Fibroblast of skin of back (primary cell): ENCODE results near the gene FTCDNL1.

Experiments used
- DNase-seq: peaks from one replicate; pipeline ENCODE4 v3.0.0-alpha.2; 2013

Gene FTCDNL1

DNA sequence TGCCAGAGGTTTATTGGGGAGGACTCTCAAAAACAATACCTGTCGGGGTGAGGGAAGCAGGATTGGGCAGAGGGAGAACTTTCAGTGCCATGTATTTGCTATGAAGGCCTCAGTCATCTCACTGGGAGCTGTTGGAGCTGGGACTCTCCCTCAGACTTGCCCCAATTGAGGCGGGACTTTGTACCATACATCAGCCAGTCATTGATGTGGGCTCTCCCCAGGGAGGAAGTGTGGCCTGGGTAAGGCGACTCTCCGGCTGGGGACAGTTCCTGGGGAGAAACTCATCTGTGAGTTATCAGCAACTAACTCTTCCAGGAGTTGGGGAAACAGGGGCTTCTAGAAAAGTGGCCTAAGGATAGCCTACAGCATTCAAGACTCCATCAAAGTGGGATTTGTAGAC is 66.5 kb downstream of the FTCDNL1 start:
- DNase-seq, result no peak

DNA sequence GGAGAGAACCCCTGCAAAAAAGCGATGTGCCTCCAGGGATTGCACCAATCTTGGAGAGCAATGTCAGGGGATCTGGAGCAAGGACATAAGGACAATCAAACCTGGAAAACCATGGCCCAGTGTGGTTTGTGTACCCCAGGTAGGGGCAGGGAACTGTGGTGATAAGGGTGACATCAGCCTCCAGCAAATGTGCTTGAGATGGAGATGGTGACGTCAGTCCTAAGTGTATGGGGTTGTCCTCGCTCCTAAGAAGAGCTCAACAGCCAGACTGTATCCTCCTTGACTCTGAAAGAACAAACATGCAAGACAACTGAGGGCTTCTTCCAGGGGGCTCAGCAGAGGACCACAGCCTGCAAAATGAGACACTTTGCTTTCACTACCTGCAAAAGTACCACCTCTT is 71.4 kb downstream of the FTCDNL1 start:
- DNase-seq, result no peak

DNA sequence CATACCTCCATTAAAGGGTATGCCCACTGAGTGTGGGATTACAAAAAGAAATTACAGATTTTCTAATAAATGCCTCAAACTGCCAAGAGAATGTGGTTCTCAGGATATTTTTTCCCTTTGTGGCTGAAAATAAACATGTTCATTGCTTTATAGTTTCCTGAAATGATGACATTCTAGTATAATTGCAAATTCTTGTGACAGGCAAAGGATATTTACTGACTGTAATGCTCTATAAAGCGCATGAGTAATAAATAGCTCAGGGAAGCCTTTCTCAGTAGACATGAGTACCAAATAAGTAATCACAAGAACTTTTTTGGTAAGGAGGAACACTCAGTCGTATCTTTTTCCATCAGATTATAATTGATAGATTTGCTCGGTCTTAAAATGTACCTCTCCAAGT is 72.3 kb downstream of the FTCDNL1 start:
- DNase-seq, result no peak

- no peak for DNase-seq
These were observed 73.1 kb downstream of the FTCDNL1 start for GRCh38 chr2:199777916-199778315.

DNA sequence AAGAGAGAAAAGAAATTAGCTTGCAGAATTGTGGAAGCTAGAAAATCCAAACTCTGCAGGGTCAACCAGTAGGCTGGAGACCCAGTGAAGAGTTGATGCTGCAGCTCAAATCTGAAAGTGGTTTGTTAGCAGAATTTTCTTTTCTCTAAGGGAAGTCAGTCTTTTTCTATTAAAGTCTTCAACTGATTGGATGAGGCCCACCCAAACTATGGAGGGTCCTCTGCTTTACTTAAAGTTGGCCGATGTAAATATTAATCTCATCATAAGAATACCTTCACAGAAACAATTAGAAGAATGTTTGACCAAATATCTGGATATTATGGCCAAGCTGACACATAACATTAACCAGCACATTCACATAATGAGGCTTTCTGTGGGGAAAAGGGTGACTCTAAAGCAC is 73.7 kb downstream of the FTCDNL1 start:
- no peak for DNase-seq

DNA sequence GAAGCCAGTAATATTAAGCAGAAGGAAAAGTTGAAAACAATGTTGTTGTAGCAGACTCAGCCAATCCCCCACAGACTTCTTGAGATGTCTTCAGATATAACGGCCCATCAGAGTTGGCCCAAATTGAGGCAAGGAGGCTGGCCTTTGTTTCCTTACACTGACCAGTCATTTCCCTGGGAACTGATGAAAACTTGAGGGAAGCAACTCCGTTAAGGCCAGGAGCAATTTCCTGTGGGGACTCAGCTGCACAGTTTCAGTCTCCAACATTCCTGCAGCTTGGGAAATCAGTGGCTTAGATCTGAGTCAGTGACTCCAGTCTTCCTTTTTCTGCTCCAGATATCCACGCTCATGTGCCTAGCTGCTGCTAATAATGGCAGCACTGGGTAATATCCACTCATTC is 75.7 kb downstream of the FTCDNL1 start:
- DNase-seq, result no peak

DNA sequence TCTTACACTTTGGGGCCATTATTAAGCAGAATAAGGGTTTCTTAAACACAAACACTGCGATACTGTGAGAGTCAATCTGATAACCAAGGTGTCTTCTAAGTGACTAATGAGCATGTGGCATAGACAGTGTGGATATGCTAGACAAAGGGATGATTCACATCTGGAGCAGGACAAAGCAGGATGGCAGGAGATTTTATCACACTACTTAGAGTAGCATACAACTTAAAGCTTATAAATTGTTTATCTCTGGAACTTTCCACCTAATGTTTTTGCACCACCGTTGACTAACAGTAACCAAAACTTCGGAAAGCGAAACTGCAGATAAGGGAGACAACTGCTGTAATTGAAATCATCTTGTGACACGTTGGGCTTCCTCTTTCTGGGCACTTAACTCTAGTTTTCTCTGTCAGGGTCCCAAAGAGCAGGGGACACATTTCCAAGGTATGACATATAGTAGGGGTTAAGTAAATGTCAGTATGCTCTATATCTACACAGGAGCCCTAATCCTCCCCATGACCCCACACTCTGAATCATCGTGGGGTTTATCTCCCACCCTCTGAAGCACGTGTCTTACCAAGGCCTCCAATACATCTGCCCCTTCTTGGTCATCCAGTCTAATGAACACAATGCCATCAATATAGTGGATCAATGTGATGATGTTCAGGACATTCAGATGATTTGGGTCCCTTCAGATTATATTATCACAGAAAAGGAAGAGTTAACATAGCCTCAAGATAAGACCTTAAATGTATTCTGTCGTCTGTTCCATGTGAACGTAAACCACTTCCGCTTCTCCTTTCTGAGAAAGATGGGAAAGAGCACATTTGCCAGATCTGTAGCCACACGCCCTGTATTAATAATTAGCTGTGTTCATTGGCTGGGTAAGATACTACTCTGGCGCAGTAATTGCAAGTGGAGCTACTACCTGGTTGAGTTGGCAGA is 78.7 kb downstream of the FTCDNL1 start:
- no peak for DNase-seq

DNA sequence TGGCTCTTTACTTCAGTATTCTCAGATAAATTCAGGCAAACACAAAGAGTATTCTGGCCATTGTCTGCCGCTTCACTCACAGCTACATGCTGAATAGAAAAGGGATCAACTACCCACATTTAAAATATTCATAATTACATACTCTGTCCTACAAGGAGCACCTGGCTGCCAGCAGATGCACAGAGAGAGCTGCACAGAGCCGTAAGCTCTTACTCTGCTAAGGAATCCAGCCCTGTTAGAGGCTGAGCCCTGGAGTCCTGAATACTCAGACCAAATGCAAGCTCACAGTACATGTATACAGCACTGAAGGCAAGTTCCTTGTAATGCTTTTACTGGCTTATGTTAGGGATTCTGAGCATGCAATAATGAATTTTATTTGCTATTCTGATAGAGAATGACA is 80.3 kb downstream of the FTCDNL1 start:
- no peak for DNase-seq

- DNase-seq, result no peak
These were observed 85.3 kb downstream of the FTCDNL1 start for GRCh38 chr2:199765646-199766045.

DNA sequence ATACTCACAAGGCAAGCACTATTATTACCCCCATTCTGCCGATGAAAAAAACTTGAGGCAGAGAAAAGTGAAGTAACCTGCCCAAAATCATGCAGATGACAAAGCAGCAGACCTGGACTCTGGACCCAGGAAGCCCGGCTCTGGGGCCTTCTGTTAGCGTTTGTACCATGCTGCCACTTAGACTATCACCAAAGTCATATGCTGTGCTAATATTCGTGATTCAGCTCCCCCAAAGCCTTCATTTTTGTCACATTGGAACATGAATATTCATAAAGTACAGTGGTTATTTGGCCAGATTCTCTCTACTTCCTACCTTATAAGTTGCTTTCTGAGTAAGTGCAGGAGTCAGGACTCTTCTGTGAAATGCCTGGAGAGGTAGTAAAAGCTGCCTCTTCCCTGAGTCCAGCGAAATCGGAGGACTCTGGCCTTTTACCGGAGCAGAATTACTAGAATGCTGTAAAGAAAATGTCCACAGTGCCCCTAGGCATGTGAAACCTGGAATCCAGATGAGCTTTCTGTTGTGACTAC is 86.7 kb downstream of the FTCDNL1 start:
- DNase-seq, result no peak

DNA sequence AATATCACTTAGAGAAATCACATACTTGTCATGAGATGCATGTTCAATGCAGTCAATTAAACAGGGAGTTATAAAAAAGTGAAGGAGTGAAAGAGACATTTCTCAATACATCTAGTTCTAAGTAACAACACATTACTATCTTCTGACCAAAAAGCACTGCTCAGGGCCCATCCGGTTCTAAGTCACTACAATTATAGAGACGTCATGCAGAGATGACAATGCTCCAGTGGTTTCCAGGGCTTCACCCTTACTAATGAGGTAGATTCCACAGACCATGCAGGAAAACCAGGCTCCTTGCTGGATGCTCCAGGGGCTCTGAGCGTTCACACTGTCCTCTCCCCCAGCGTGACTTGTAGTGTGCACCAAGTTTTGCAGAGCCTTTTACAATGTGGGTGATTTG is 88.0 kb downstream of the FTCDNL1 start:
- no peak for DNase-seq

GRCh38 chr2:199760574-199760973 is 90.4 kb downstream of the FTCDNL1 start:
- DNase-seq, result no peak

DNA sequence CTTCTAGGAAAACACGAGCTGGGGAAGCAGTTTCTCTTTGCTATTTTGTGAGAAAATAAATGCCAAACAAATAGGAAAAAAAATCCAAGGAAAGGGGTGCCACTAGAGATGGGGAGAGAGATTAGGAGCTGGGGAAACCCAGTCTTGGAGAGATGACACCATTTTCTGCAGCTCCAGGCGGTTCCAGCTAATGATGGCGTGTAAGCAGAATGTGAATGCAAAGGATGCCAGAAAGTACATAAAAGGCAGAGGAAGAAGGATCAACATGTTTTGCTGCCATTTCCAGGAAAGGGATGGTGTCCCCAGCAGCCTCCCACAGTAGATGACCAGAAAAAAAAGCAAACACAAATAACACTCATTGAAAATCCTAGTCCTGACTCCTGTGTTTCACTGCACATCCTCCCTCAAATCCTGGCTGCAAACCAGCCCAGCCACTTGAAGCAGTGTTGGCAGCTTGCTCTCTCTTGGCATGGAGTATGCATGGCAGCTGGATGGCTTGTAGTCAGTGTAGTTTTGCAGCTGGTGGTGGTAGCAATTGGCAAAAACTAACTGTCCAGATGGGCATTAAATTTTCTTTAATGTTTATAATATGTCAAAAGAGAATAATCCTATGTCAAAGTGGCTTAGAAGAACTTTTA is 93.6 kb downstream of the FTCDNL1 start:
- no peak for DNase-seq

DNA sequence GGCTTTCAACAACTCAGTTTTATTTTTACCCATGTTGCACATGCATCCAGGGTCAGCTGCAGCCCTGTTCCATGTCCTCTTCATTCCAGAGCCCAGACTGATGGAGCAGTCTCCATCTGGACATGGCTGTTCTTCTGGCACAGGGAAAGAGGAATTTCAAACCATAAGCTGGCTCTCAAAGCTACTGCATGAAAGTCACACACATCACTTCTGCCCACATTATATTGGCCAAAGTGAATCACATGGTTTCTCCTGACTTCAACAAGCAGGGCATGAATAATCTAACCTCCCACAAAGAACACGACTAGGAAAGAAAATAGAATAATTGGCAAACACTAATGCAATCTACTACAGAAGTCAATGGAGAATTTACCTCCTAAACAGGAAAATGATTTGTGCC is 94.2 kb downstream of the FTCDNL1 start:
- no peak for DNase-seq

- DNase-seq, result no peak
These were observed 94.8 kb downstream of the FTCDNL1 start for GRCh38 chr2:199756211-199756610.

- no peak for DNase-seq
These were observed 96.2 kb downstream of the FTCDNL1 start for GRCh38 chr2:199754766-199755165.

- DNase-seq, result no peak
These were observed 99.4 kb downstream of the FTCDNL1 start for GRCh38 chr2:199751492-199752120.

- DNase-seq, result no peak
These were observed 101.4 kb downstream of the FTCDNL1 start for GRCh38 chr2:199749571-199749970.

- DNase-seq, result peak; percentile 1
These were observed 106.3 kb downstream of the FTCDNL1 start for GRCh38 chr2:199744724-199745123.

- no peak for DNase-seq
These were observed 106.7 kb downstream of the FTCDNL1 start for GRCh38 chr2:199744260-199744659.

DNA sequence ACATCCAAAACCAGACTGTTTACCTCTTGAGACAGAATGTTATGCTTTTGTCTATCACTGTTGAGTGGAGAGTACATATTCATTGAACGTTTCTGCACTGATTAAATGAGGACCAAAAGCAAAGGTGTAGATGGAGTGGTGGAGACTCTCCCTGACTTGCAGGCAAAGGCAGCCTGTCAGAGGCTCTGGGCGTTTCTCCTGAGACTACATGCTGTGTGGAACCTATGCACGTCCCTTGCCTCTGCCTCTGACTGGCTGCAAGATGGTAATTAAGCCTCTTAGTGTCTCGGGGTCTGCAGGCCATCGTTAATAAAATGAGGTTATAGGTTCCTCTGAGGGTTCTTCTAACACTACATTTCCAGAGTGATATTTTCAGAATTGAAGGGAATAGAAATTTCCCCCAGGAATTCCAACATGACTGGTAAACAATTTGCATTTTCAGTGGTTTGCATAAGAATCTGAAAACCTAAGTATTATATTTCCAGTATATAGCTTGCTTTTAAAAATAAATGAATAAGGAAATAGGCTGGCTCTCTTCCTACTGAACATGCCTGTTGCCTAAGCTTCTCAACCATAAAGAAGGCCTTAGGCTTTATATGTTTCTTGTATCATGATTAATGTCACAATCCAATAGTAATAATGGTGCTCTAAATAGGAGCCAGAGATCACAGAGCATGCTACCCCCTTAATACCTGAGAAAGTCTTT is 107.4 kb downstream of the FTCDNL1 start:
- DNase-seq, result no peak

GRCh38 chr2:199742884-199743283 is 108.1 kb downstream of the FTCDNL1 start:
- DNase-seq, result no peak

GRCh38 chr2:199740111-199740428 is 110.9 kb downstream of the FTCDNL1 start:
- DNase-seq, result no peak
